ENCODE measurements around the gene CCDC195. TPM values are rescaled to one million over a fixed set of nuclear protein-coding genes. Genes with fewer than 3 reads are reported as not detected.
"Not testable (repeated sequence)": the region's sequence is repeated elsewhere in the genome, so short reads cannot be mapped to it uniquely, and the experiment has no call there.

Gene CCDC195
- total RNA-seq, 2 experiments from 2014 or later = not detected

GRCh38 chr2:224670203-224670602 lies 46.0 kb downstream of the CCDC195 start:
- DNase-seq = no peak
- H3K27me3 Mint-ChIP-seq = no peaks in the 10 kb centered on the region
- ChIA-PET POLR2A (no interaction called here), CTCF (no interaction called here)
- H3K36me3 Mint-ChIP-seq (ENCODE audit: low read depth) = no peaks in the 10 kb centered on the region
- no peak overlapping the region for H3K4me3 Mint-ChIP-seq
- no peaks in the 10 kb centered on the region for H3K9me3 Mint-ChIP-seq
- ATAC-seq = no peak
- no peak for TF ChIP-seq CTCF (IDR thresholded peaks at IDR 0.05)
- no peaks in the 10 kb centered on the region for H3K4me1 Mint-ChIP-seq (ENCODE audit: low read depth)
- intact Hi-C loops (cut with micrococcal nuclease) = no loop called here
- no peak overlapping the region for H3K27ac Mint-ChIP-seq

GRCh38 chr2:224669449-224669848 lies 46.7 kb downstream of the CCDC195 start:
- peak; percentile 5 for DNase-seq
- Mint-ChIP-seq H3K27me3 (no peaks in the 10 kb centered on the region), H3K9me3 (no peaks in the 10 kb centered on the region), H3K4me1 (ENCODE audit: low read depth) (no peaks in the 10 kb centered on the region), H3K27ac (no peak overlapping the region), H3K4me3 (no peak overlapping the region), H3K36me3 (ENCODE audit: low read depth) (no peaks in the 10 kb centered on the region)
- peak; percentile 56 for ATAC-seq
- TF ChIP-seq CTCF (IDR thresholded peaks at IDR 0.05) = no peak
- ChIA-PET POLR2A (no interaction called here), CTCF (no interaction called here)
- intact Hi-C loops (cut with micrococcal nuclease) = no loop called here

- CTCF ChIA-PET = interaction anchor here (1.8 kb wide), 1 partner anchor 17 kb away, joined by 4 read pairs; no protein-coding TSS in a partner anchor
- POLR2A ChIA-PET = no interaction called here
- no peak overlapping the region for H3K4me3 Mint-ChIP-seq
- intact Hi-C loops (cut with micrococcal nuclease) = no loop called here
- DNase-seq = no peak
- TF ChIP-seq CTCF (IDR thresholded peaks at IDR 0.05) = no peak
- no peak overlapping the region for H3K27ac Mint-ChIP-seq
- no peaks in the 10 kb centered on the region for H3K27me3 Mint-ChIP-seq
- no peak for ATAC-seq
- peaks cover 2% of the 10 kb centered on the region for H3K36me3 Mint-ChIP-seq (ENCODE audit: low read depth)
- H3K9me3 Mint-ChIP-seq = peaks cover 3% of the 10 kb centered on the region
- H3K4me1 Mint-ChIP-seq (ENCODE audit: low read depth) = no peaks in the 10 kb centered on the region
Observed at GRCh38 chr2:224668123-224668909, 47.8 kb downstream of the CCDC195 start.

GRCh38 chr2:224666951-224667553 lies 49.1 kb downstream of the CCDC195 start:
- H3K27ac Mint-ChIP-seq = no peak overlapping the region
- DNase-seq (no peak), ATAC-seq (no peak)
- POLR2A ChIA-PET = no interaction called here
- H3K9me3 Mint-ChIP-seq = peaks cover 4% of the 10 kb centered on the region
- H3K4me3 Mint-ChIP-seq = no peak overlapping the region
- CTCF ChIA-PET = interaction anchor here (1.8 kb wide), 1 partner anchor 16 kb away, joined by 4 read pairs; no protein-coding TSS in a partner anchor
- no peak for TF ChIP-seq CTCF (IDR thresholded peaks at IDR 0.05)
- peaks cover 4% of the 10 kb centered on the region for H3K27me3 Mint-ChIP-seq
- peaks cover 2% of the 10 kb centered on the region for H3K36me3 Mint-ChIP-seq (ENCODE audit: low read depth)
- intact Hi-C loops (cut with micrococcal nuclease) = no loop called here
- no peaks in the 10 kb centered on the region for H3K4me1 Mint-ChIP-seq (ENCODE audit: low read depth)

GRCh38 chr2:224663322-224663721 lies 52.8 kb downstream of the CCDC195 start:
- POLR2A ChIA-PET; H3K36me3 Mint-ChIP-seq (ENCODE audit: low read depth); H3K27ac Mint-ChIP-seq; H3K9me3 Mint-ChIP-seq; ATAC-seq; DNase-seq; intact Hi-C loops (cut with micrococcal nuclease); H3K4me3 Mint-ChIP-seq; H3K4me1 Mint-ChIP-seq (ENCODE audit: low read depth); H3K27me3 Mint-ChIP-seq: not testable (repeated sequence)
- CTCF ChIA-PET = interaction anchor here (2.1 kb wide), 1 partner anchor 12 kb away, joined by 11 read pairs; no protein-coding TSS in a partner anchor

GRCh38 chr2:224661708-224662107 lies 54.5 kb downstream of the CCDC195 start:
- H3K4me1 Mint-ChIP-seq (ENCODE audit: low read depth); DNase-seq; H3K4me3 Mint-ChIP-seq; ATAC-seq; H3K9me3 Mint-ChIP-seq; H3K27me3 Mint-ChIP-seq; intact Hi-C loops (cut with micrococcal nuclease); POLR2A ChIA-PET; H3K36me3 Mint-ChIP-seq (ENCODE audit: low read depth); H3K27ac Mint-ChIP-seq: not testable (repeated sequence)
- CTCF ChIA-PET = interaction anchor here (1.2 to 2.1 kb wide), 2 partner anchors 10 to 12 kb away, joined by 3 to 11 read pairs; no protein-coding TSS in a partner anchor

Measured in activated CD8-positive, alpha-beta T cell treated with anti-CD3 and anti-CD28 coated beads for 36 hours (primary cell).